H9 (cell line): Measurements from ENCODE around the gene TBC1D1. TPM values are rescaled to one million over a fixed set of nuclear protein-coding genes. Genes with fewer than 3 reads are reported as not detected.
A peak's percentile ranks its signal among the peaks of the same experiment; 100 is the strongest.

ENCODE experiments used
- DNase-seq: peaks from one replicate; pipeline ENCODE4 v3.0.0-alpha.2; 2017
- H2AFZ ChIP-seq: one replicate; pipeline ENCODE4 v1.6.1; 2013; ENCODE audit warnings: mild to moderate bottlenecking, low read length, control low read depth, moderate library complexity
- H2AK5ac ChIP-seq: 2 replicates; pipeline ENCODE4 v1.6.1; 2013; ENCODE audit warnings: low read length, control low read depth, mixed read lengths; ENCODE audit not compliant: insufficient read length
- H2BK120ac ChIP-seq: one replicate; pipeline ENCODE4 v1.6.1; 2013; ENCODE audit warnings: low read depth, mild to moderate bottlenecking, low read length, control low read depth, inconsistent platforms; ENCODE audit not compliant: poor library complexity, severe bottlenecking
- H2BK12ac ChIP-seq: 2 replicates; pipeline ENCODE4 v1.6.1; 2013; ENCODE audit warnings: low read length, control low read depth, mixed read lengths, low read depth; ENCODE audit not compliant: insufficient read length
- H2BK15ac ChIP-seq: 2 replicates; pipeline ENCODE4 v1.6.1; 2013; ENCODE audit warnings: low read depth, low read length, control low read depth
- H2BK20ac ChIP-seq: one replicate; pipeline ENCODE4 v1.6.1; 2013; ENCODE audit warnings: low read depth, mild to moderate bottlenecking, low read length, control low read depth, inconsistent platforms; ENCODE audit not compliant: poor library complexity, severe bottlenecking
- H2BK5ac ChIP-seq: 2 replicates; pipeline ENCODE4 v1.6.1; 2013; ENCODE audit warnings: low read length, control low read depth, mixed read lengths; ENCODE audit not compliant: insufficient read length
- H3K14ac ChIP-seq: 2 replicates; pipeline ENCODE4 v1.6.1; 2013; ENCODE audit warnings: low read length, control low read depth; ENCODE audit not compliant: insufficient read depth
- H3K18ac ChIP-seq: 2 replicates; pipeline ENCODE4 v1.6.1; 2013; ENCODE audit warnings: low read depth, mild to moderate bottlenecking, mixed read lengths, low read length, control low read depth; ENCODE audit not compliant: insufficient read length
- H3K23ac ChIP-seq: 2 replicates; pipeline ENCODE4 v1.6.1; 2013; ENCODE audit warnings: low read length, control low read depth, mixed read lengths, low read depth; ENCODE audit not compliant: insufficient read length
- H3K23me2 ChIP-seq: 2 replicates; pipeline ENCODE4 v1.6.1; 2013; ENCODE audit warnings: low read depth, mild to moderate bottlenecking, mixed read lengths, low read length, control low read depth; ENCODE audit not compliant: insufficient read length, poor library complexity, severe bottlenecking
- H3K27ac ChIP-seq: 2 replicates; pipeline ENCODE4 v1.5.1; 2013; ENCODE audit warnings: low read length, control low read depth, mixed read lengths, low read depth; ENCODE audit not compliant: insufficient read length
- H3K27me3 ChIP-seq: 2 replicates; pipeline ENCODE4 v1.6.1; 2013; ENCODE audit warnings: low read length, control low read depth, inconsistent platforms; ENCODE audit not compliant: insufficient read depth
- H3K4ac ChIP-seq: 2 replicates; pipeline ENCODE4 v1.6.1; 2013; ENCODE audit warnings: low read depth, mild to moderate bottlenecking, control low read depth, inconsistent platforms, low read length, moderate library complexity
- H3K4me1 ChIP-seq: 2 replicates; pipeline ENCODE4 v1.6.1; 2013; ENCODE audit warnings: low read length, control low read depth, inconsistent platforms; ENCODE audit not compliant: insufficient read depth
- H3K4me2 ChIP-seq: 2 replicates; pipeline ENCODE4 v1.6.1; 2013; ENCODE audit warnings: low read length, control low read depth, mixed read lengths; ENCODE audit not compliant: insufficient read length, insufficient read depth
- H3K56ac ChIP-seq: 2 replicates; pipeline ENCODE4 v1.6.1; 2013; ENCODE audit warnings: low read depth, mild to moderate bottlenecking, mixed read lengths, low read length, control low read depth; ENCODE audit not compliant: insufficient read length
- H3K79me1 ChIP-seq: 2 replicates; pipeline ENCODE4 v1.6.1; 2013; ENCODE audit warnings: low read depth, mild to moderate bottlenecking, moderate library complexity, low read length, control low read depth, inconsistent platforms; ENCODE audit not compliant: insufficient read depth, poor library complexity, severe bottlenecking
- H3K79me2 ChIP-seq: 2 replicates; pipeline ENCODE4 v1.6.1; 2013; ENCODE audit warnings: low read length, control low read depth, inconsistent platforms; ENCODE audit not compliant: insufficient read depth
- H3K9ac ChIP-seq: 2 replicates; pipeline ENCODE4 v1.6.1; 2013; ENCODE audit warnings: low read length, control low read depth, mixed read lengths; ENCODE audit not compliant: insufficient read length; ENCODE audit errors: extremely low read depth
- H3K9me3 ChIP-seq: one replicate; pipeline ENCODE4 v1.6.1; 2013; ENCODE audit warnings: low read depth, low read length, inconsistent platforms; ENCODE audit not compliant: control insufficient read depth
- H3T11ph ChIP-seq: one replicate; pipeline ENCODE4 v1.6.1; 2013; ENCODE audit warnings: mild to moderate bottlenecking, low read length, control low read depth, inconsistent platforms
- H4K20me1 ChIP-seq: one replicate; pipeline ENCODE4 v1.6.1; 2013; ENCODE audit not compliant: control insufficient read depth, insufficient read length, insufficient read depth
- H4K5ac ChIP-seq: 2 replicates; pipeline ENCODE4 v1.6.1; 2013; ENCODE audit warnings: low read depth, mild to moderate bottlenecking, mixed read lengths, low read length, control low read depth; ENCODE audit not compliant: insufficient read length
- H4K8ac ChIP-seq: replicated peaks from 2 replicates; pipeline ENCODE4 v1.6.1; 2013; ENCODE audit warnings: low read length, control low read depth, mixed read lengths, low read depth; ENCODE audit not compliant: insufficient read length
- H4K91ac ChIP-seq: 2 replicates; pipeline ENCODE4 v1.6.1; 2013; ENCODE audit warnings: low read depth, mild to moderate bottlenecking, moderate library complexity, mixed read lengths, low read length, control low read depth; ENCODE audit not compliant: insufficient read length
- H3K27ac Mint-ChIP-seq, 3 experiments: 2 replicates in 2 of 3; 3 replicates in 1 of 3; pipeline ENCODE4 v1.8.0; 2020 to 2021; ENCODE audit warnings: mixed read lengths in 3 of 3, mild to moderate bottlenecking in 1 of 3, moderate library complexity in 1 of 3
- H3K27me3 Mint-ChIP-seq: 2 replicates; pipeline ENCODE4 v1.8.0; 2021; ENCODE audit warnings: low read depth, mild to moderate bottlenecking, moderate library complexity, mixed read lengths
- H3K36me3 Mint-ChIP-seq, 3 experiments: 2 replicates in 2 of 3; 3 replicates in 1 of 3; pipeline ENCODE4 v1.8.0; 2020 to 2021; ENCODE audit warnings: low read depth in 3 of 3, mixed read lengths in 3 of 3; ENCODE audit not compliant: insufficient read depth in 1 of 3
- H3K4me1 Mint-ChIP-seq, 2 experiments: 2 replicates each; pipeline ENCODE4 v1.8.0; 2020; ENCODE audit warnings: mixed read lengths in 2 of 2
- H3K4me3 Mint-ChIP-seq, 2 experiments: 2 replicates in 1 of 2; 3 replicates in 1 of 2; pipeline ENCODE4 v1.8.0; 2020 to 2021; ENCODE audit warnings: mild to moderate bottlenecking in 2 of 2, mixed read lengths in 2 of 2, moderate library complexity in 1 of 2
- H3K9me3 Mint-ChIP-seq, 2 experiments: 2 replicates in 1 of 2; 3 replicates in 1 of 2; pipeline ENCODE4 v1.8.0; 2020; ENCODE audit warnings: mild to moderate bottlenecking in 2 of 2, mixed read lengths in 2 of 2, moderate library complexity in 1 of 2
- WGBS: extraction: QIAGEN DNeasy Blood & Tissue Kit; methylation state at CpG from one replicate; pipeline ENCODE4 v1.1.7; 2013; ENCODE audit warnings: missing lambda C conversion rate, low lambda C conversion rate, mixed read lengths; ENCODE audit not compliant: insufficient read length; ENCODE audit errors: extremely low coverage; 5-methylcytosine and 5-hydroxymethylcytosine counted together
- total RNA-seq: library from RNA; stranded (reverse); gene quantifications from 2 replicates; pipeline ENCODE4 v1.2.1, GENCODE V29; 2021
- TF ChIP-seq, protein P1 (sequence below): fragments of 200-600 bp; sonication (generic); conservative IDR thresholded peaks from 3 replicates; pipeline ENCODE4 v1.8.0; 2021; ENCODE audit warnings: antibody characterized with exemption, mild to moderate bottlenecking

TBC1D1 gene
- total RNA-seq, 1 experiment from 2014 or later: 109 TPM

- H3K27me3 Mint-ChIP-seq: no peaks in the 10 kb centered on the region
- Histone ChIP-seq H3K27me3 (no peaks in the 10 kb centered on the region), H3K79me1 (no peaks in the 10 kb centered on the region), H3K23ac (no peak overlapping the region), H3K56ac (no peak overlapping the region), H4K5ac (no peak overlapping the region), H3K4ac (no peak overlapping the region), H4K91ac (no peak overlapping the region), H2AFZ (no peak overlapping the region), H3K14ac (no peak overlapping the region), H3K18ac (no peak overlapping the region), H2AK5ac (no peak overlapping the region), H3K79me2 (peaks cover 2% of the 10 kb centered on the region; the same call in 1 of the 2 replicates), H3T11ph (no peak overlapping the region), H4K8ac (no peak overlapping the region), H2BK20ac (no peak overlapping the region), H3K4me2 (no peak overlapping the region), H2BK5ac (no peak overlapping the region), H2BK12ac (no peak overlapping the region), H3K9ac (no peak overlapping the region), H2BK15ac (no peak overlapping the region), H2BK120ac (no peak overlapping the region), H4K20me1 (no peaks in the 10 kb centered on the region), H3K27ac (no peak overlapping the region), H3K9me3 (no peaks in the 10 kb centered on the region), H3K4me1 (peaks cover 8% of the 10 kb centered on the region; the same call in 1 of the 2 replicates), H3K23me2 (no peaks in the 10 kb centered on the region)
- TF ChIP-seq, protein P1, sequence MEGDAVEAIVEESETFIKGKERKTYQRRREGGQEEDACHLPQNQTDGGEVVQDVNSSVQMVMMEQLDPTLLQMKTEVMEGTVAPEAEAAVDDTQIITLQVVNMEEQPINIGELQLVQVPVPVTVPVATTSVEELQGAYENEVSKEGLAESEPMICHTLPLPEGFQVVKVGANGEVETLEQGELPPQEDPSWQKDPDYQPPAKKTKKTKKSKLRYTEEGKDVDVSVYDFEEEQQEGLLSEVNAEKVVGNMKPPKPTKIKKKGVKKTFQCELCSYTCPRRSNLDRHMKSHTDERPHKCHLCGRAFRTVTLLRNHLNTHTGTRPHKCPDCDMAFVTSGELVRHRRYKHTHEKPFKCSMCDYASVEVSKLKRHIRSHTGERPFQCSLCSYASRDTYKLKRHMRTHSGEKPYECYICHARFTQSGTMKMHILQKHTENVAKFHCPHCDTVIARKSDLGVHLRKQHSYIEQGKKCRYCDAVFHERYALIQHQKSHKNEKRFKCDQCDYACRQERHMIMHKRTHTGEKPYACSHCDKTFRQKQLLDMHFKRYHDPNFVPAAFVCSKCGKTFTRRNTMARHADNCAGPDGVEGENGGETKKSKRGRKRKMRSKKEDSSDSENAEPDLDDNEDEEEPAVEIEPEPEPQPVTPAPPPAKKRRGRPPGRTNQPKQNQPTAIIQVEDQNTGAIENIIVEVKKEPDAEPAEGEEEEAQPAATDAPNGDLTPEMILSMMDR: no peak
- H3K27ac Mint-ChIP-seq: 0 out of 7 replicates have a peak overlapping the region, but pooled peaks of 1 of the 3 experiments have one; percentile 63
- H3K4me1 Mint-ChIP-seq: peaks cover 45 to 62% of the 10 kb centered on the region in 2 experiments
- H3K36me3 Mint-ChIP-seq: peaks cover 0 to 7% (median 5%) of the 10 kb centered on the region in 3 experiments; a peak in 5 of 7 replicates
- H3K9me3 Mint-ChIP-seq: no peaks in the 10 kb centered on the region
- no peak overlapping the region for H3K4me3 Mint-ChIP-seq
- no CpG with 5 or more reads among the region's 7 CpGs for WGBS
- no peak for DNase-seq
These were observed 105.3 kb downstream of the TBC1D1 start for GRCh38 chr4:37995981-37996775.
